Activated CD4-positive, CD25-positive, alpha-beta regulatory T cell treated with anti-CD3 and anti-CD28 coated beads, Interleukin-2, amount 50 U/mL, for 72 hours (primary cell): ENCODE data around the gene TTC23.
"Not testable (repeated sequence)": the region's sequence is repeated elsewhere in the genome, so short reads cannot be mapped to it uniquely, and the experiment has no call there.

Source experiments
- DNase-seq: peaks from one replicate; pipeline ENCODE4 v3.0.0; 2021

Gene TTC23

GRCh38 chr15:99248000-99248715 is 1.2 kb downstream of the TTC23 start:
- no peak for DNase-seq

GRCh38 chr15:99247062-99247461 is 2.3 kb downstream of the TTC23 start:
- DNase-seq: no peak

GRCh38 chr15:99244306-99244705 is 5.1 kb downstream of the TTC23 start:
- no peak for DNase-seq

GRCh38 chr15:99241752-99242151 is 7.6 kb downstream of the TTC23 start:
- DNase-seq: no peak

- no peak for DNase-seq
Measured at GRCh38 chr15:99239545-99240198, 9.7 kb downstream of the TTC23 start.

- DNase-seq: no peak
Measured at GRCh38 chr15:99238849-99239248, 10.5 kb downstream of the TTC23 start.

- not testable (repeated sequence) for DNase-seq
Measured at GRCh38 chr15:99234160-99234559, 15.2 kb downstream of the TTC23 start.

- no peak for DNase-seq
Measured at GRCh38 chr15:99232740-99233139, 16.6 kb downstream of the TTC23 start.

- DNase-seq: no peak
Measured at GRCh38 chr15:99230867-99231266, 18.5 kb downstream of the TTC23 start.

GRCh38 chr15:99228120-99228770 is 21.1 kb downstream of the TTC23 start:
- no peak for DNase-seq

GRCh38 chr15:99226802-99227201 is 22.6 kb downstream of the TTC23 start:
- no peak for DNase-seq

- no peak for DNase-seq
Measured at GRCh38 chr15:99224372-99225214, 24.8 kb downstream of the TTC23 start.

- DNase-seq: peak; percentile 39
Measured at GRCh38 chr15:99213187-99213811, 36.1 kb downstream of the TTC23 start.

GRCh38 chr15:99212406-99212805 is 37.0 kb downstream of the TTC23 start:
- no peak for DNase-seq

- no peak for DNase-seq
Measured at GRCh38 chr15:99211926-99212325, 37.5 kb downstream of the TTC23 start.

GRCh38 chr15:99210334-99210733 is 39.0 kb downstream of the TTC23 start:
- no peak for DNase-seq

GRCh38 chr15:99209326-99209725 is 40.1 kb downstream of the TTC23 start:
- DNase-seq: no peak

- no peak for DNase-seq
Measured at GRCh38 chr15:99207672-99208071, 41.7 kb downstream of the TTC23 start.

- DNase-seq: no peak
Measured at GRCh38 chr15:99202176-99202552, 47.2 kb downstream of the TTC23 start.

- no peak for DNase-seq
Measured at GRCh38 chr15:99201408-99202175, 47.8 kb downstream of the TTC23 start.

- DNase-seq: no peak
Measured at GRCh38 chr15:99197856-99198255, 51.5 kb downstream of the TTC23 start.

GRCh38 chr15:99192181-99192580 is 57.2 kb downstream of the TTC23 start:
- not testable (repeated sequence) for DNase-seq
